Panc1 (cell line): ENCODE measurements around the gene PIK3R6. TPM values are rescaled to one million over a fixed set of nuclear protein-coding genes. Genes with fewer than 3 reads are reported as not detected.
"Not testable (repeated sequence)": the region's sequence is repeated elsewhere in the genome, so short reads cannot be mapped to it uniquely, and the experiment has no call there.

Experiments used
- ATAC-seq: fragments of 200-7000 bp; cut with Tn5 transposase; 2 replicates; pipeline ENCODE4 v1.9.1; 2020; ENCODE audit warnings: mild to moderate bottlenecking, moderate library complexity
- BruUV-seq: library from RNA; stranded (reverse); fragments of 400-500 nt; replicated peaks from 2 replicates; lab custom pipeline; 2021; lab: Mats Ljungman, UMichigan
- CTCF ChIA-PET: fragments of 300-600 bp; sonication (Branson Sonifier 250); formaldehyde crosslinking; loops from one replicate; lab custom pipeline; 2022; ENCODE audit warnings: antibody characterized with exemption; lab: Charles Lee
- POLR2A ChIA-PET: fragments of 300-600 bp; sonication (Branson Sonifier 250); formaldehyde crosslinking; loops from one replicate; lab custom pipeline; 2022; ENCODE audit warnings: antibody characterized with exemption; lab: Charles Lee
- DNase-seq: peaks from one replicate; pipeline ENCODE4 v3.0.0-alpha.2; 2010; ENCODE audit warnings: low read depth, low spot score
- H3K27ac ChIP-seq: 2 replicates; pipeline ENCODE4 v1.5.1; 2011; ENCODE audit warnings: mild to moderate bottlenecking, low read length, inconsistent platforms
- H3K27me3 ChIP-seq: fragments of 200-500 bp; sonication (Bioruptor generic); 2 replicates; pipeline ENCODE4 v1.6.0; 2014; ENCODE audit warnings: low read length, inconsistent platforms; ENCODE audit not compliant: control insufficient read depth, insufficient read depth
- H3K36me3 ChIP-seq: fragments of 200-500 bp; sonication (Bioruptor generic); 2 replicates; pipeline ENCODE4 v1.5.1; 2014; ENCODE audit warnings: inconsistent platforms, mild to moderate bottlenecking, low read length, moderate library complexity; ENCODE audit not compliant: control insufficient read depth, insufficient read depth
- H3K4me1 ChIP-seq: 2 replicates; pipeline ENCODE4 v1.5.1; 2011; ENCODE audit warnings: inconsistent platforms, mild to moderate bottlenecking, low read length, moderate library complexity; ENCODE audit not compliant: control insufficient read depth, insufficient read depth
- H3K4me3 ChIP-seq, 2 experiments: 2 replicates each; pipeline ENCODE4 v1.5.1; 2011 to 2012; ENCODE audit warnings: low read depth in 2 of 2, low read length in 2 of 2, mild to moderate bottlenecking in 2 of 2, inconsistent platforms in 1 of 2, moderate library complexity in 1 of 2
- H3K9me3 ChIP-seq: fragments of 200-500 bp; sonication (Bioruptor generic); 2 replicates; pipeline ENCODE4 v1.5.1; 2014; ENCODE audit warnings: low read depth, mild to moderate bottlenecking, inconsistent platforms, low read length, moderate library complexity; ENCODE audit not compliant: control insufficient read depth, insufficient read depth
- CTCF ChIP-seq: fragments of 450-650 bp; IDR thresholded peaks from 2 replicates; pipeline ENCODE4 v1.5.1; 2017; ENCODE audit warnings: mild to moderate bottlenecking
- POLR2AphosphoS5 ChIP-seq: IDR thresholded peaks from 2 replicates; pipeline ENCODE4 v1.6.1; 2012; ENCODE audit warnings: mild to moderate bottlenecking, low read depth, low read length, moderate library complexity
- REST ChIP-seq, 2 experiments: IDR thresholded peaks; 2 replicates each; pipeline ENCODE4 v1.6.1; 2011 to 2012; ENCODE audit warnings: low read depth in 2 of 2, control low read depth in 1 of 2, low read length in 1 of 2, mild to moderate bottlenecking in 1 of 2, moderate library complexity in 1 of 2; ENCODE audit not compliant: insufficient read depth in 1 of 2
- SIN3A ChIP-seq: IDR thresholded peaks from 2 replicates; pipeline ENCODE4 v1.6.1; 2012; ENCODE audit warnings: low read depth, mild to moderate bottlenecking, low read length, moderate library complexity, borderline replicate concordance; ENCODE audit not compliant: insufficient read depth
- TCF7L2 ChIP-seq: IDR thresholded peaks from 2 replicates; pipeline ENCODE4 v1.6.1; 2011; ENCODE audit warnings: mild to moderate bottlenecking, low read depth, low read length, inconsistent platforms
- in situ Hi-C: cut with HindIII; loops from 2 replicates; pipeline ENCODE4 v1.10.0; 2016; ENCODE audit warnings: low sequenced_read_pairs, low pct_unique_long_range_greater_than_20kb
- intact Hi-C: fragments of 100-400 bp; cut with micrococcal nuclease; formaldehyde crosslinking; loops from one replicate; pipeline ENCODE4 v1.10.0; 2022; ENCODE audit not compliant: unreplicated experiment
- total RNA-seq: library from RNA; stranded (reverse); gene quantifications from one replicate; pipeline ENCODE4 v1.2.1, GENCODE V29; 2021; ENCODE audit not compliant: unreplicated experiment

Gene PIK3R6
- total RNA-seq, 1 experiment from 2014 or later, result not detected

GRCh38 chr17:8806253-8806925 is 61.1 kb downstream of the PIK3R6 start (continued):
- TF ChIP-seq POLR2AphosphoS5, result no peak

GRCh38 chr17:8805396-8805795 is 62.1 kb downstream of the PIK3R6 start:
- in situ Hi-C loops, POLR2A ChIA-PET, ATAC-seq, H3K9me3 ChIP-seq, H3K4me3 ChIP-seq, BruUV-seq, intact Hi-C loops, H3K4me1 ChIP-seq, H3K27ac ChIP-seq, H3K27me3 ChIP-seq, DNase-seq, H3K36me3 ChIP-seq: not testable (repeated sequence)
- CTCF ChIA-PET, result interaction anchor here (0.8 kb wide), 1 partner anchor 90 kb away, joined by 3 read pairs; no protein-coding TSS in a partner anchor

GRCh38 chr17:8803531-8804420 is 63.7 kb downstream of the PIK3R6 start:
- ChIA-PET POLR2A (no interaction called here), CTCF (no interaction called here)
- intact Hi-C loops, result no loop called here
- no peak for TF ChIP-seq SIN3A
- TF ChIP-seq TCF7L2, result no peak
- TF ChIP-seq REST (IDR thresholded peaks at IDR 0.05; ENCODE audit: insufficient read depth in 1 of 2, low read depth in 2 of 2, low read length in 1 of 2), result no peak
- no peak for TF ChIP-seq POLR2AphosphoS5
- no peak; the same call in 1 of the 2 replicates for TF ChIP-seq CTCF
- Histone ChIP-seq H3K27me3 (no peaks in the 10 kb centered on the region), H3K4me3 (no peak overlapping the region), H3K27ac (no peak overlapping the region), H3K36me3 (no peaks in the 10 kb centered on the region), H3K9me3 (no peaks in the 10 kb centered on the region), H3K4me1 (no peaks in the 10 kb centered on the region)
- no peak for DNase-seq
- no TSS peak for BruUV-seq
- no peak for ATAC-seq
- in situ Hi-C loops, result no loop called here
